H9 (cell line): ENCODE results near the gene SLC6A7. TPM values are rescaled to one million over a fixed set of nuclear protein-coding genes. Genes with fewer than 3 reads are reported as not detected.

ENCODE experiments used
- DNase-seq: peaks from one replicate; pipeline ENCODE4 v3.0.0-alpha.2; 2017
- H2AFZ ChIP-seq: one replicate; pipeline ENCODE4 v1.6.1; 2013; ENCODE audit warnings: mild to moderate bottlenecking, low read length, control low read depth, moderate library complexity
- H2AK5ac ChIP-seq: 2 replicates; pipeline ENCODE4 v1.6.1; 2013; ENCODE audit warnings: low read length, control low read depth, mixed read lengths; ENCODE audit not compliant: insufficient read length
- H2BK120ac ChIP-seq: one replicate; pipeline ENCODE4 v1.6.1; 2013; ENCODE audit warnings: low read depth, mild to moderate bottlenecking, low read length, control low read depth, inconsistent platforms; ENCODE audit not compliant: poor library complexity, severe bottlenecking
- H2BK12ac ChIP-seq: 2 replicates; pipeline ENCODE4 v1.6.1; 2013; ENCODE audit warnings: low read length, control low read depth, mixed read lengths, low read depth; ENCODE audit not compliant: insufficient read length
- H2BK15ac ChIP-seq: 2 replicates; pipeline ENCODE4 v1.6.1; 2013; ENCODE audit warnings: low read depth, low read length, control low read depth
- H2BK20ac ChIP-seq: one replicate; pipeline ENCODE4 v1.6.1; 2013; ENCODE audit warnings: low read depth, mild to moderate bottlenecking, low read length, control low read depth, inconsistent platforms; ENCODE audit not compliant: poor library complexity, severe bottlenecking
- H2BK5ac ChIP-seq: 2 replicates; pipeline ENCODE4 v1.6.1; 2013; ENCODE audit warnings: low read length, control low read depth, mixed read lengths; ENCODE audit not compliant: insufficient read length
- H3K14ac ChIP-seq: 2 replicates; pipeline ENCODE4 v1.6.1; 2013; ENCODE audit warnings: low read length, control low read depth; ENCODE audit not compliant: insufficient read depth
- H3K18ac ChIP-seq: 2 replicates; pipeline ENCODE4 v1.6.1; 2013; ENCODE audit warnings: low read depth, mild to moderate bottlenecking, mixed read lengths, low read length, control low read depth; ENCODE audit not compliant: insufficient read length
- H3K23ac ChIP-seq: 2 replicates; pipeline ENCODE4 v1.6.1; 2013; ENCODE audit warnings: low read length, control low read depth, mixed read lengths, low read depth; ENCODE audit not compliant: insufficient read length
- H3K23me2 ChIP-seq: 2 replicates; pipeline ENCODE4 v1.6.1; 2013; ENCODE audit warnings: low read depth, mild to moderate bottlenecking, mixed read lengths, low read length, control low read depth; ENCODE audit not compliant: insufficient read length, poor library complexity, severe bottlenecking
- H3K27ac ChIP-seq: 2 replicates; pipeline ENCODE4 v1.5.1; 2013; ENCODE audit warnings: low read length, control low read depth, mixed read lengths, low read depth; ENCODE audit not compliant: insufficient read length
- H3K27me3 ChIP-seq: 2 replicates; pipeline ENCODE4 v1.6.1; 2013; ENCODE audit warnings: low read length, control low read depth, inconsistent platforms; ENCODE audit not compliant: insufficient read depth
- H3K4ac ChIP-seq: 2 replicates; pipeline ENCODE4 v1.6.1; 2013; ENCODE audit warnings: low read depth, mild to moderate bottlenecking, control low read depth, inconsistent platforms, low read length, moderate library complexity
- H3K4me1 ChIP-seq: 2 replicates; pipeline ENCODE4 v1.6.1; 2013; ENCODE audit warnings: low read length, control low read depth, inconsistent platforms; ENCODE audit not compliant: insufficient read depth
- H3K4me2 ChIP-seq: 2 replicates; pipeline ENCODE4 v1.6.1; 2013; ENCODE audit warnings: low read length, control low read depth, mixed read lengths; ENCODE audit not compliant: insufficient read length, insufficient read depth
- H3K56ac ChIP-seq: 2 replicates; pipeline ENCODE4 v1.6.1; 2013; ENCODE audit warnings: low read depth, mild to moderate bottlenecking, mixed read lengths, low read length, control low read depth; ENCODE audit not compliant: insufficient read length
- H3K79me1 ChIP-seq: 2 replicates; pipeline ENCODE4 v1.6.1; 2013; ENCODE audit warnings: low read depth, mild to moderate bottlenecking, moderate library complexity, low read length, control low read depth, inconsistent platforms; ENCODE audit not compliant: insufficient read depth, poor library complexity, severe bottlenecking
- H3K79me2 ChIP-seq: 2 replicates; pipeline ENCODE4 v1.6.1; 2013; ENCODE audit warnings: low read length, control low read depth, inconsistent platforms; ENCODE audit not compliant: insufficient read depth
- H3K9ac ChIP-seq: 2 replicates; pipeline ENCODE4 v1.6.1; 2013; ENCODE audit warnings: low read length, control low read depth, mixed read lengths; ENCODE audit not compliant: insufficient read length; ENCODE audit errors: extremely low read depth
- H3K9me3 ChIP-seq: one replicate; pipeline ENCODE4 v1.6.1; 2013; ENCODE audit warnings: low read depth, low read length, inconsistent platforms; ENCODE audit not compliant: control insufficient read depth
- H3T11ph ChIP-seq: one replicate; pipeline ENCODE4 v1.6.1; 2013; ENCODE audit warnings: mild to moderate bottlenecking, low read length, control low read depth, inconsistent platforms
- H4K20me1 ChIP-seq: one replicate; pipeline ENCODE4 v1.6.1; 2013; ENCODE audit not compliant: control insufficient read depth, insufficient read length, insufficient read depth
- H4K5ac ChIP-seq: 2 replicates; pipeline ENCODE4 v1.6.1; 2013; ENCODE audit warnings: low read depth, mild to moderate bottlenecking, mixed read lengths, low read length, control low read depth; ENCODE audit not compliant: insufficient read length
- H4K8ac ChIP-seq: replicated peaks from 2 replicates; pipeline ENCODE4 v1.6.1; 2013; ENCODE audit warnings: low read length, control low read depth, mixed read lengths, low read depth; ENCODE audit not compliant: insufficient read length
- H4K91ac ChIP-seq: 2 replicates; pipeline ENCODE4 v1.6.1; 2013; ENCODE audit warnings: low read depth, mild to moderate bottlenecking, moderate library complexity, mixed read lengths, low read length, control low read depth; ENCODE audit not compliant: insufficient read length
- H3K27ac Mint-ChIP-seq, 3 experiments: 2 replicates in 2 of 3; 3 replicates in 1 of 3; pipeline ENCODE4 v1.8.0; 2020 to 2021; ENCODE audit warnings: mixed read lengths in 3 of 3, mild to moderate bottlenecking in 1 of 3, moderate library complexity in 1 of 3
- H3K27me3 Mint-ChIP-seq: 2 replicates; pipeline ENCODE4 v1.8.0; 2021; ENCODE audit warnings: low read depth, mild to moderate bottlenecking, moderate library complexity, mixed read lengths
- H3K36me3 Mint-ChIP-seq, 3 experiments: 2 replicates in 2 of 3; 3 replicates in 1 of 3; pipeline ENCODE4 v1.8.0; 2020 to 2021; ENCODE audit warnings: low read depth in 3 of 3, mixed read lengths in 3 of 3; ENCODE audit not compliant: insufficient read depth in 1 of 3
- H3K4me1 Mint-ChIP-seq, 2 experiments: 2 replicates each; pipeline ENCODE4 v1.8.0; 2020; ENCODE audit warnings: mixed read lengths in 2 of 2
- H3K4me3 Mint-ChIP-seq, 2 experiments: 2 replicates in 1 of 2; 3 replicates in 1 of 2; pipeline ENCODE4 v1.8.0; 2020 to 2021; ENCODE audit warnings: mild to moderate bottlenecking in 2 of 2, mixed read lengths in 2 of 2, moderate library complexity in 1 of 2
- H3K9me3 Mint-ChIP-seq, 2 experiments: 2 replicates in 1 of 2; 3 replicates in 1 of 2; pipeline ENCODE4 v1.8.0; 2020; ENCODE audit warnings: mild to moderate bottlenecking in 2 of 2, mixed read lengths in 2 of 2, moderate library complexity in 1 of 2
- CTCF ChIP-seq: fragments of 200-600 bp; sonication (generic); conservative IDR thresholded peaks from 3 replicates; pipeline ENCODE4 v1.8.0; 2021; ENCODE audit warnings: antibody characterized with exemption, mild to moderate bottlenecking
- WGBS: extraction: QIAGEN DNeasy Blood & Tissue Kit; methylation state at CpG from one replicate; pipeline ENCODE4 v1.1.7; 2013; ENCODE audit warnings: missing lambda C conversion rate, low lambda C conversion rate, mixed read lengths; ENCODE audit not compliant: insufficient read length; ENCODE audit errors: extremely low coverage; 5-methylcytosine and 5-hydroxymethylcytosine counted together
- total RNA-seq: library from RNA; stranded (reverse); gene quantifications from 2 replicates; pipeline ENCODE4 v1.2.1, GENCODE V29; 2021

Gene SLC6A7
- total RNA-seq, 1 experiment from 2014 or later, result not detected

- peaks cover 4% of the 10 kb centered on the region for H3K4me1 ChIP-seq
- WGBS, result no CpG with 5 or more reads among the region's 9 CpGs
- no peak overlapping the region for H3K27ac ChIP-seq
- no peak overlapping the region for H2BK20ac ChIP-seq
- no peak overlapping the region for H3K23ac ChIP-seq
- H2BK5ac ChIP-seq, result no peak overlapping the region
- Mint-ChIP-seq H3K27ac (no peak overlapping the region), H3K4me3 (no peak overlapping the region), H3K36me3 (no peaks in the 10 kb centered on the region; a peak in 1 of 7 replicates), H3K9me3 (no peaks in the 10 kb centered on the region; a peak in 2 of 5 replicates), H3K4me1 (peaks cover 19 to 32% of the 10 kb centered on the region in 2 experiments), H3K27me3 (peaks cover 58% of the 10 kb centered on the region)
- H3K56ac ChIP-seq, result no peak overlapping the region
- H3K18ac ChIP-seq, result no peak overlapping the region
- H2AFZ ChIP-seq, result no peak overlapping the region
- H3K4me2 ChIP-seq, result no peak overlapping the region
- H3K23me2 ChIP-seq, result peaks cover 5% of the 10 kb centered on the region
- no peaks in the 10 kb centered on the region for H4K20me1 ChIP-seq
- H4K5ac ChIP-seq, result no peak overlapping the region
- H2AK5ac ChIP-seq, result no peak overlapping the region
- no peaks in the 10 kb centered on the region for H3K79me1 ChIP-seq
- H3K27me3 ChIP-seq, result peaks cover 4% of the 10 kb centered on the region; the same call in 1 of the 2 replicates
- H2BK15ac ChIP-seq, result no peak overlapping the region
- H3K4ac ChIP-seq, result no peak overlapping the region
- no peaks in the 10 kb centered on the region for H3K79me2 ChIP-seq
- no peak overlapping the region for H3K9ac ChIP-seq
- no peak overlapping the region for H2BK12ac ChIP-seq
- no peak overlapping the region for H3K14ac ChIP-seq
- no peak overlapping the region for H4K8ac ChIP-seq
- no peak for DNase-seq
- no peak overlapping the region for H3T11ph ChIP-seq
- no peak overlapping the region for H2BK120ac ChIP-seq
- no peak overlapping the region for H4K91ac ChIP-seq
- no peak for TF ChIP-seq CTCF
- H3K9me3 ChIP-seq, result no peaks in the 10 kb centered on the region
Measured at GRCh38 chr5:150159741-150160179, 30.1 kb upstream of the SLC6A7 start.
